Ascending aorta (tissue), 2 donors: ENCODE measurements around the gene SNX4. TPM values are rescaled to one million over a fixed set of nuclear protein-coding genes. Genes with fewer than 3 reads are reported as not detected.

Source experiments
- DNase-seq, 2 donors: peaks; one replicate each; pipeline ENCODE4 v3.0.0-alpha.2; 2019; ENCODE audit warnings: low spot score in 2 of 2
- H3K27ac ChIP-seq, 2 donors: fragments of 200-600 bp; sonication (generic); one replicate each; pipeline ENCODE4 v1.5.1; 2016 to 2017; ENCODE audit warnings: mild to moderate bottlenecking in 1 of 2
- H3K27me3 ChIP-seq: fragments of 200-600 bp; sonication (generic); one replicate; pipeline ENCODE4 v1.5.1; 2017
- H3K36me3 ChIP-seq, 2 donors: fragments of 200-600 bp; sonication (generic); one replicate each; pipeline ENCODE4 v1.5.1; 2016
- H3K4me1 ChIP-seq, 2 donors: fragments of 200-600 bp; sonication (generic); one replicate each; pipeline ENCODE4 v1.5.1; 2016 to 2017; ENCODE audit warnings: mild to moderate bottlenecking in 1 of 2
- H3K4me3 ChIP-seq, 2 donors: fragments of 200-600 bp; sonication (generic); one replicate each; pipeline ENCODE4 v1.5.1; 2016 to 2017; ENCODE audit warnings: mild to moderate bottlenecking in 1 of 2
- H3K9me3 ChIP-seq, 2 donors: fragments of 200-600 bp; sonication (generic); one replicate each; pipeline ENCODE4 v1.5.1; 2016
- CTCF ChIP-seq, 3 experiments: fragments of 200-600 bp in 2 of 3; fragments of 450-650 bp in 1 of 3; sonication (generic) in 2 of 3; IDR thresholded peaks; one replicate each; pipeline ENCODE4 v1.5.1; 2016 to 2019; ENCODE audit warnings: antibody characterized with exemption in 3 of 3, mild to moderate bottlenecking in 1 of 3, moderate library complexity in 1 of 3
- intact Hi-C: fragments of 100-400 bp; cut with DNase I; formaldehyde crosslinking; loops from one replicate; pipeline ENCODE4 v1.15.1; 2023
- total RNA-seq: library from RNA; depleted of rRNA; stranded (reverse); fragments of >200 nt; gene quantifications from one replicate; pipeline ENCODE4 v1.1.0, GENCODE V29; 2016

Gene SNX4
- total RNA-seq, 1 donor from 2014 or later: 20.8 TPM

GRCh38 chr3:125515421-125515820 is 4.6 kb downstream of the SNX4 start:
- intact Hi-C loops: no loop called here
- DNase-seq: no peak
- Histone ChIP-seq H3K27ac (no peak overlapping the region), H3K36me3 (peaks cover 4 to 19% of the 10 kb centered on the region in 2 donors), H3K27me3 (no peaks in the 10 kb centered on the region), H3K9me3 (no peaks in the 10 kb centered on the region), H3K4me1 (peaks cover 7 to 12% of the 10 kb centered on the region in 2 donors), H3K4me3 (no peak overlapping the region)
- TF ChIP-seq CTCF (IDR thresholded peaks at IDR 0.05): no peak

- Histone ChIP-seq H3K9me3 (no peaks in the 10 kb centered on the region), H3K27me3 (no peaks in the 10 kb centered on the region), H3K27ac (no peak overlapping the region), H3K36me3 (peaks cover 4 to 24% of the 10 kb centered on the region in 2 donors), H3K4me1 (peaks cover 0 to 2% of the 10 kb centered on the region in 2 donors), H3K4me3 (no peak overlapping the region)
- DNase-seq: no peak
- intact Hi-C loops: no loop called here
- no peak for TF ChIP-seq CTCF (IDR thresholded peaks at IDR 0.05)
These were observed 6.4 kb downstream of the SNX4 start for GRCh38 chr3:125513490-125514115.

- Histone ChIP-seq H3K36me3 (peaks cover 5 to 27% of the 10 kb centered on the region in 2 donors), H3K4me3 (no peak overlapping the region), H3K27ac (peak overlapping the region in 1 of 2 donors; percentile 11), H3K4me1 (peaks cover 0 to 2% of the 10 kb centered on the region in 2 donors), H3K27me3 (no peaks in the 10 kb centered on the region), H3K9me3 (peaks cover 0 to 1% of the 10 kb centered on the region in 2 donors)
- no peak for TF ChIP-seq CTCF (IDR thresholded peaks at IDR 0.05)
- intact Hi-C loops: no loop called here
- no peak for DNase-seq
These were observed 7.7 kb downstream of the SNX4 start for GRCh38 chr3:125512135-125512920.

- no peak overlapping the region for H3K4me3 ChIP-seq
- intact Hi-C loops: no loop called here
- H3K27me3 ChIP-seq: no peaks in the 10 kb centered on the region
- no peak overlapping the region for H3K27ac ChIP-seq
- TF ChIP-seq CTCF (IDR thresholded peaks at IDR 0.05): no peak
- no peak for DNase-seq
- peaks cover 0 to 3% of the 10 kb centered on the region in 2 donors for H3K9me3 ChIP-seq
- peaks cover 0 to 2% of the 10 kb centered on the region in 2 donors for H3K4me1 ChIP-seq
- peaks cover 7 to 32% of the 10 kb centered on the region in 2 donors for H3K36me3 ChIP-seq
These were observed 8.4 kb downstream of the SNX4 start for GRCh38 chr3:125511420-125512118.

GRCh38 chr3:125507128-125507527 is 12.9 kb downstream of the SNX4 start:
- peaks cover 19 to 47% of the 10 kb centered on the region in 2 donors for H3K36me3 ChIP-seq
- intact Hi-C loops: no loop called here
- no peak for TF ChIP-seq CTCF (IDR thresholded peaks at IDR 0.05)

More at GRCh38 chr3:125507128-125507527, 12.9 kb downstream of the SNX4 start:
- Histone ChIP-seq H3K27me3 (no peaks in the 10 kb centered on the region), H3K4me3 (no peak overlapping the region), H3K4me1 (peaks cover 0 to 2% of the 10 kb centered on the region in 2 donors), H3K27ac (no peak overlapping the region), H3K9me3 (peaks cover 0 to 3% of the 10 kb centered on the region in 2 donors)
- no peak for DNase-seq
